ENCODE results near the gene BOC.

DNA sequence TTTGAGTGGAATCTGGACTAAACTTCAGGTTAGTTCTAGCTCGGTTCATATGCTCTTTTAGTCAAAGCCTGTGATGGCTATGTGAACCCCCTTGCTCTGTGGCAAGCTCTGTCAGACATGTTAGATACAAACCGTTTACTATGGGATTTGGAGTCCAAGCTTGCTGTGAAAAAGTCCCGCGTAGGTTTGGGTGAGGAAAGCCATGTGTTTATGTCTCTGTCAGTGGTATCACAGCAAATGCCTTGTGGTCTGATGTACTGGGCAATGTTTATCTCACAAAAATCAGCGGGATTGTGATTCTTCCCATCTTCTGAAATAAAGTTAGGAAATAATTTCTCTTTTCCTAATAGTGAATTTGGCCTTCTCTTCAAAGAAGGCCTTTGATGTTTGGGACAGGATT, 5.0 kb downstream of the BOC start:
- TF ChIP-seq, protein P1, sequence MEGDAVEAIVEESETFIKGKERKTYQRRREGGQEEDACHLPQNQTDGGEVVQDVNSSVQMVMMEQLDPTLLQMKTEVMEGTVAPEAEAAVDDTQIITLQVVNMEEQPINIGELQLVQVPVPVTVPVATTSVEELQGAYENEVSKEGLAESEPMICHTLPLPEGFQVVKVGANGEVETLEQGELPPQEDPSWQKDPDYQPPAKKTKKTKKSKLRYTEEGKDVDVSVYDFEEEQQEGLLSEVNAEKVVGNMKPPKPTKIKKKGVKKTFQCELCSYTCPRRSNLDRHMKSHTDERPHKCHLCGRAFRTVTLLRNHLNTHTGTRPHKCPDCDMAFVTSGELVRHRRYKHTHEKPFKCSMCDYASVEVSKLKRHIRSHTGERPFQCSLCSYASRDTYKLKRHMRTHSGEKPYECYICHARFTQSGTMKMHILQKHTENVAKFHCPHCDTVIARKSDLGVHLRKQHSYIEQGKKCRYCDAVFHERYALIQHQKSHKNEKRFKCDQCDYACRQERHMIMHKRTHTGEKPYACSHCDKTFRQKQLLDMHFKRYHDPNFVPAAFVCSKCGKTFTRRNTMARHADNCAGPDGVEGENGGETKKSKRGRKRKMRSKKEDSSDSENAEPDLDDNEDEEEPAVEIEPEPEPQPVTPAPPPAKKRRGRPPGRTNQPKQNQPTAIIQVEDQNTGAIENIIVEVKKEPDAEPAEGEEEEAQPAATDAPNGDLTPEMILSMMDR (conservative IDR thresholded peaks at IDR 0.05): no peak
- TF ChIP-seq ZFX (IDR thresholded peaks at IDR 0.05): no peak
